Heart left ventricle (tissue), 13 donors: ENCODE measurements around the gene NPHP4.

Source experiments
- POLR2A ChIP-seq, 2 donors: fragments of 450-650 bp; IDR thresholded peaks; one replicate each; pipeline ENCODE4 v1.6.1; 2017; ENCODE audit warnings: antibody characterized with exemption in 2 of 2, mild to moderate bottlenecking in 2 of 2, moderate library complexity in 2 of 2
- TF ChIP-seq, protein P1 (sequence below), 12 donors: fragments of 200-600 bp; sonication (generic) in 4 of 12; IDR thresholded peaks; one replicate each; pipeline versions ENCODE4 v1.5.0 to v1.8.0; 2018 to 2022; ENCODE audit warnings: antibody characterized with exemption in 12 of 12, mild to moderate bottlenecking in 5 of 12
- donor health status: ischemic (EF 13 %, LVEDD 7.1; RV severe dilation, severe dysfunction).
- donor health status: DM: no; HTN: yes; CAD: no.
- donor health status: DM: no; HTN: no; CAD: no.
- donor health status: ischemic (EF 25% LVEDD 6.9; RV normal size, moderate dysfunction).
- donor health status: ischemic (EF 25% LVEDD 5.7; RV mildly dilated, moderate dysfunction).
- donor health status: ischemic (EF 35%, LVEDD 5.7; RV mildly dilated, moderate dysfunction).
- donor health status: nonischemic (EF 11% LVEDD 7.7; RV severe dilation, severe dysfunction).
- donor health status: DM: yes; HTN: yes; CAD: no.
- donor health status: PGD.
- donor health status: ischemic (EF 29% LVEDD 5.4; RV normal size, mild dysfunction).
- donor health status: nonischemic (EF 23%, LVEDD 6.1; RV moderate dilation, normal function).

GRCh38 chr1:5889462-5889861, 102.8 kb downstream of the NPHP4 start:
- no peak for TF ChIP-seq POLR2A (IDR thresholded peaks at IDR 0.05)
- TF ChIP-seq, protein P1, sequence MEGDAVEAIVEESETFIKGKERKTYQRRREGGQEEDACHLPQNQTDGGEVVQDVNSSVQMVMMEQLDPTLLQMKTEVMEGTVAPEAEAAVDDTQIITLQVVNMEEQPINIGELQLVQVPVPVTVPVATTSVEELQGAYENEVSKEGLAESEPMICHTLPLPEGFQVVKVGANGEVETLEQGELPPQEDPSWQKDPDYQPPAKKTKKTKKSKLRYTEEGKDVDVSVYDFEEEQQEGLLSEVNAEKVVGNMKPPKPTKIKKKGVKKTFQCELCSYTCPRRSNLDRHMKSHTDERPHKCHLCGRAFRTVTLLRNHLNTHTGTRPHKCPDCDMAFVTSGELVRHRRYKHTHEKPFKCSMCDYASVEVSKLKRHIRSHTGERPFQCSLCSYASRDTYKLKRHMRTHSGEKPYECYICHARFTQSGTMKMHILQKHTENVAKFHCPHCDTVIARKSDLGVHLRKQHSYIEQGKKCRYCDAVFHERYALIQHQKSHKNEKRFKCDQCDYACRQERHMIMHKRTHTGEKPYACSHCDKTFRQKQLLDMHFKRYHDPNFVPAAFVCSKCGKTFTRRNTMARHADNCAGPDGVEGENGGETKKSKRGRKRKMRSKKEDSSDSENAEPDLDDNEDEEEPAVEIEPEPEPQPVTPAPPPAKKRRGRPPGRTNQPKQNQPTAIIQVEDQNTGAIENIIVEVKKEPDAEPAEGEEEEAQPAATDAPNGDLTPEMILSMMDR (IDR thresholded peaks at IDR 0.05), result no peak
